HFFc6 (cell line): ENCODE data around the gene HIPK2. TPM values are rescaled to one million over a fixed set of nuclear protein-coding genes. Genes with fewer than 3 reads are reported as not detected.

ENCODE experiments used
- DNase-seq: peaks from one replicate; pipeline ENCODE4 v3.0.0-alpha.2; 2018
- H3K27ac Mint-ChIP-seq: 2 replicates; pipeline ENCODE4 v1.8.0; 2020; ENCODE audit warnings: mild to moderate bottlenecking, mixed read lengths
- H3K27me3 Mint-ChIP-seq: 2 replicates; pipeline ENCODE4 v1.8.0; 2021; ENCODE audit warnings: mild to moderate bottlenecking, moderate library complexity, mixed read lengths; ENCODE audit not compliant: insufficient read depth
- H3K36me3 Mint-ChIP-seq: 2 replicates; pipeline ENCODE4 v1.8.0; 2021; ENCODE audit warnings: low read depth, mixed read lengths
- H3K4me1 Mint-ChIP-seq: 2 replicates; pipeline ENCODE4 v1.8.0; 2020; ENCODE audit warnings: low read depth, mixed read lengths
- H3K4me3 Mint-ChIP-seq: 2 replicates; pipeline ENCODE4 v1.8.0; 2020; ENCODE audit warnings: mild to moderate bottlenecking, moderate library complexity, mixed read lengths
- H3K9me3 Mint-ChIP-seq: 2 replicates; pipeline ENCODE4 v1.8.0; 2020; ENCODE audit warnings: mild to moderate bottlenecking, mixed read lengths
- total RNA-seq, 6 experiments: library from RNA; stranded (reverse); fragmentation: NEBNext Ultra II Directional; extraction: Animal tissue kit (Norgen Biotek cat#: 25700); gene quantifications; 2 replicates in 1 of 6; 3 replicates in 5 of 6; pipeline ENCODE4 v1.2.3, GENCODE V29; 2021
- TF ChIP-seq, protein P1 (sequence below): fragments of 200-600 bp; sonication (generic); IDR thresholded peaks from 2 replicates; pipeline ENCODE4 v1.5.0; 2021; ENCODE audit warnings: antibody characterized with exemption, mild to moderate bottlenecking

HIPK2 gene
- total RNA-seq, 6 experiments from 2014 or later, result 14.6 to 33.4 (median 31.4) TPM

DNA sequence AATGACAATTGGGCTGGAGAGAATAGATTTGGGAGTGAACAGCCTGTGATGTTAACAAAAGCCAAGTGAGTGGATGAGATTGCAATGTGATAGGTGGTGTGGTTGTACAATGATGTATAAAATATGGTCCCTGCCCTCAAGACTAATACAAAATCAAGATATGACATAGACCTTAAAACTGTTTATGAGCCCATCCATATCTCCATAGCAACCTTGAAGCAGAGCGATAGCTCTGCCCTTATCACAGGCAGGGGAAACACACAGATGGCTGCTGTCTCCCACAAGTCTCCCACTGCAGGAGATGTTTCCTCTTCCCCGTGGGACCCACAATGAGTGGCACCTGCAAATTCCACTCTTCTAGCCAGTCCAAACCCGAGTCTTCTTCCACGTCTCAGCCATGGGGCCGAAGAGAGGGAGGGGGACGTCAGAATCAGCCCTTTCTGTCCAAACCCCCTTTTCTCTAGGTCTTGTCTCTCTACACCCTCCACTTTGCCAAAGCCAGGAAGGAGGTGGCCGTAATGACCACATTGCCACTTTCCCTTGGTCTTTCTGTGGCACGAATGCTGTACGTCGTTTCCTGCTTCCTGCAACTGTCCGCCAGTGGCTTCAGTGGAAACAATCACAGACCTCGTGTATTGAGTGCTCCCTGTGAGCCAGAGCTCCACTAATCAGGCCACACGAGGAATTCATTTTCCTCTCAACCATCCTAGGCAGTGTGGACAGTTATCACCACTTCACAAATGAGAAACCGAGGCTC is 43.7 kb upstream of the HIPK2 start:
- Mint-ChIP-seq H3K27ac (no peak overlapping the region), H3K27me3 (peaks cover 17% of the 10 kb centered on the region), H3K4me3 (no peak overlapping the region), H3K4me1 (peaks cover 6% of the 10 kb centered on the region), H3K36me3 (peaks cover 6% of the 10 kb centered on the region), H3K9me3 (peaks cover 8% of the 10 kb centered on the region; the same call in 1 of the 2 replicates)
- TF ChIP-seq, protein P1, sequence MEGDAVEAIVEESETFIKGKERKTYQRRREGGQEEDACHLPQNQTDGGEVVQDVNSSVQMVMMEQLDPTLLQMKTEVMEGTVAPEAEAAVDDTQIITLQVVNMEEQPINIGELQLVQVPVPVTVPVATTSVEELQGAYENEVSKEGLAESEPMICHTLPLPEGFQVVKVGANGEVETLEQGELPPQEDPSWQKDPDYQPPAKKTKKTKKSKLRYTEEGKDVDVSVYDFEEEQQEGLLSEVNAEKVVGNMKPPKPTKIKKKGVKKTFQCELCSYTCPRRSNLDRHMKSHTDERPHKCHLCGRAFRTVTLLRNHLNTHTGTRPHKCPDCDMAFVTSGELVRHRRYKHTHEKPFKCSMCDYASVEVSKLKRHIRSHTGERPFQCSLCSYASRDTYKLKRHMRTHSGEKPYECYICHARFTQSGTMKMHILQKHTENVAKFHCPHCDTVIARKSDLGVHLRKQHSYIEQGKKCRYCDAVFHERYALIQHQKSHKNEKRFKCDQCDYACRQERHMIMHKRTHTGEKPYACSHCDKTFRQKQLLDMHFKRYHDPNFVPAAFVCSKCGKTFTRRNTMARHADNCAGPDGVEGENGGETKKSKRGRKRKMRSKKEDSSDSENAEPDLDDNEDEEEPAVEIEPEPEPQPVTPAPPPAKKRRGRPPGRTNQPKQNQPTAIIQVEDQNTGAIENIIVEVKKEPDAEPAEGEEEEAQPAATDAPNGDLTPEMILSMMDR, result no peak
- DNase-seq, result no peak

DNA sequence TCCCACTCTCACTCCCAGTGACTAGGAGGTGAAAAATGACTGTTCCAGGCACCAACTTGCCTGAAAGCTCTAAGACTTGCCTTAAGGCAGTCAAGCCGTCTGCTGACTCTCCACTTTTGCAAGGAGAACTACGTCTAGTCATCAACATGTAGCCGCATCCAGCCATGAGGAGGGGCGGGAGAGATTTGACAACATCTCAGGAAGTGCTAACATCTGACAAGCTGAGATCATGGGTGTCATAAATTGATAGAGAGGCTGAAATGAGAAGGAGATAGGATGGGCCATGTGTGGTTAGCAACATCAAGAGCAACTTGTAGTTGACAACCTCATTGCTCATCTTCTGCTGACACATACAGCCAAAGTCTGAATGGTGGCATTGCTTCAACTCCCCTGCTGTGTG is 42.3 kb upstream of the HIPK2 start:
- Mint-ChIP-seq H3K27me3 (peaks cover 26% of the 10 kb centered on the region), H3K27ac (no peak overlapping the region), H3K36me3 (peaks cover 10% of the 10 kb centered on the region), H3K4me3 (no peak overlapping the region), H3K4me1 (no peaks in the 10 kb centered on the region), H3K9me3 (peaks cover 12% of the 10 kb centered on the region)
- no peak for DNase-seq
- TF ChIP-seq, protein P1, result no peak

GRCh38 chr7:139817249-139817648 is 39.5 kb upstream of the HIPK2 start:
- H3K9me3 Mint-ChIP-seq, result peaks cover 12% of the 10 kb centered on the region
- H3K4me1 Mint-ChIP-seq, result no peaks in the 10 kb centered on the region
- TF ChIP-seq, protein P1, result no peak
- no peak overlapping the region for H3K27ac Mint-ChIP-seq
- no peak for DNase-seq
- H3K27me3 Mint-ChIP-seq, result peaks cover 35% of the 10 kb centered on the region
- H3K4me3 Mint-ChIP-seq, result no peak overlapping the region
- peaks cover 10% of the 10 kb centered on the region for H3K36me3 Mint-ChIP-seq

- peaks cover 7% of the 10 kb centered on the region for H3K4me1 Mint-ChIP-seq
- H3K27ac Mint-ChIP-seq, result no peak overlapping the region
- H3K36me3 Mint-ChIP-seq, result peaks cover 10% of the 10 kb centered on the region
- no peak for DNase-seq
- H3K9me3 Mint-ChIP-seq, result peaks cover 12% of the 10 kb centered on the region
- TF ChIP-seq, protein P1, result no peak
- peaks cover 54% of the 10 kb centered on the region for H3K27me3 Mint-ChIP-seq
- no peak overlapping the region for H3K4me3 Mint-ChIP-seq
Measured at GRCh38 chr7:139813689-139814088, 35.9 kb upstream of the HIPK2 start.

DNA sequence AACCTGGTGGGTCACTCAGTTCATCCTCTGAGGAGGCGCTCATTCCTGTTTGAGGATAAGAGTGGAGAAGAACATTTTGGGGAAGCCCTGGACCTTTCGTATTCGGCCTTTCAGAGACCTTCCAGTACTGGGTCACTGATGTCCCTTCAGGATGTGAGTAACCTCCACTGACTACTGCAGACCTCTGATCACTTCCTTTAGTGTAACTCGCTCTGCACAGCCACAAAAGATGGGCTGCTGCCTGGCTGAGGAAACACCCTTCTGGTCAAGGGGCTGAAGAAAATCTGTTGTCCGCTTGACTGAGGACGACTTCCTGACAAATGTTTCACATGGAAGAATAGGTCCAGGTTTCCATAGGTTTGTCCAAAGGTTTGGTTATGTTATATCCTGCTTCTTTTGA is 35.4 kb upstream of the HIPK2 start:
- no peak for DNase-seq
- Mint-ChIP-seq H3K27me3 (peaks cover 57% of the 10 kb centered on the region), H3K36me3 (peaks cover 10% of the 10 kb centered on the region), H3K4me3 (no peak overlapping the region), H3K9me3 (peaks cover 12% of the 10 kb centered on the region), H3K27ac (no peak overlapping the region), H3K4me1 (peaks cover 7% of the 10 kb centered on the region)
- TF ChIP-seq, protein P1, result no peak
